Gastroesophageal sphincter (tissue), 3 donors: ENCODE data around the gene HYCC1.

ENCODE experiments used
- EP300 ChIP-seq: sonication (generic); formaldehyde crosslinking; IDR thresholded peaks from one replicate; pipeline ENCODE4 v1.6.1; 2017; ENCODE audit warnings: antibody characterized with exemption, mild to moderate bottlenecking
- TF ChIP-seq, protein P1 (sequence below), 4 experiments: fragments of 200-600 bp in 2 of 4; fragments of 450-650 bp in 2 of 4; sonication (generic) in 1 of 4; IDR thresholded peaks; one replicate each; pipeline ENCODE4 v1.5.1; 2017 to 2019; ENCODE audit warnings: antibody characterized with exemption in 4 of 4, mild to moderate bottlenecking in 2 of 4, moderate library complexity in 2 of 4

DNA sequence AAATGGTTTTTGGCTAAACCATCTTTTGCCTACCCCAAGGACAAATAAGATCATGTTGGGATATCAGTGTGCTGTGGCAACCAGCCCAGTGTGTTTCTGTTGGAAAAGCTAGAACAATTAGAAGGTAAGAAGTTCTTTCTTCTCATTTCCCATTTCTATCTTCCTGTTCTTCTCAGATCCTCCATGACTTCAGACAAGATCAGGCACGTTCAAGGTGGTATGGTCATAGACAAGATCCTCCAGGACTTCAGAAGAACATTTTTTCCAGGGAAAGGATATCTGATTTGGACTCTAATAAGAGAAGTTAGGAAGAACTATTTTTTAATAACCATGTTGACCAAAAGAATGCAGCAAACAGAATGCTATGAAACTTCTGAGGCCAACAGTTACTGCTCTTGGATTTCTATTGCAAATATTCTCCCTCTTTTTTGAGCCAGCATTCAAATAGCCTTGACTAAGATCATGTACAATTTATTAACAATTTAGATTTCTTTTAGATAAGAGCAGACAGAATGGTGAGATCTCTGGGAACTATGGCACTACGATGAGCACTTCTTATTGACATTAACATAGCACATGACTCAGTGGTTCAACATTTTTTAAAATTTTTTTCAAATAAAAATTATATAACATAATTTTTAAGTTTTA is 15.9 kb downstream of the HYCC1 start:
- TF ChIP-seq, protein P1, sequence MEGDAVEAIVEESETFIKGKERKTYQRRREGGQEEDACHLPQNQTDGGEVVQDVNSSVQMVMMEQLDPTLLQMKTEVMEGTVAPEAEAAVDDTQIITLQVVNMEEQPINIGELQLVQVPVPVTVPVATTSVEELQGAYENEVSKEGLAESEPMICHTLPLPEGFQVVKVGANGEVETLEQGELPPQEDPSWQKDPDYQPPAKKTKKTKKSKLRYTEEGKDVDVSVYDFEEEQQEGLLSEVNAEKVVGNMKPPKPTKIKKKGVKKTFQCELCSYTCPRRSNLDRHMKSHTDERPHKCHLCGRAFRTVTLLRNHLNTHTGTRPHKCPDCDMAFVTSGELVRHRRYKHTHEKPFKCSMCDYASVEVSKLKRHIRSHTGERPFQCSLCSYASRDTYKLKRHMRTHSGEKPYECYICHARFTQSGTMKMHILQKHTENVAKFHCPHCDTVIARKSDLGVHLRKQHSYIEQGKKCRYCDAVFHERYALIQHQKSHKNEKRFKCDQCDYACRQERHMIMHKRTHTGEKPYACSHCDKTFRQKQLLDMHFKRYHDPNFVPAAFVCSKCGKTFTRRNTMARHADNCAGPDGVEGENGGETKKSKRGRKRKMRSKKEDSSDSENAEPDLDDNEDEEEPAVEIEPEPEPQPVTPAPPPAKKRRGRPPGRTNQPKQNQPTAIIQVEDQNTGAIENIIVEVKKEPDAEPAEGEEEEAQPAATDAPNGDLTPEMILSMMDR (IDR thresholded peaks at IDR 0.05), result no peak
- no peak for TF ChIP-seq EP300
